HUES6 (cell line): ENCODE measurements around the gene EIF5A.
A peak's percentile ranks its signal among the peaks of the same experiment; 100 is the strongest.
"Not testable (repeated sequence)": the region's sequence is repeated elsewhere in the genome, so short reads cannot be mapped to it uniquely, and the experiment has no call there.

Source experiments
- H3K27ac ChIP-seq: 2 replicates; pipeline ENCODE4 v1.7.0; 2013; ENCODE audit warnings: low read depth, mild to moderate bottlenecking, low read length, inconsistent platforms
- H3K27me3 ChIP-seq: 2 replicates; pipeline ENCODE4 v1.6.1; 2013; ENCODE audit warnings: low read length; ENCODE audit not compliant: control insufficient read depth, insufficient read depth
- H3K36me3 ChIP-seq: 2 replicates; pipeline ENCODE4 v1.6.1; 2013; ENCODE audit warnings: low read length; ENCODE audit not compliant: control insufficient read depth, insufficient read depth
- H3K4me1 ChIP-seq: 2 replicates; pipeline ENCODE4 v1.6.1; 2013; ENCODE audit warnings: low read length; ENCODE audit not compliant: control insufficient read depth, insufficient read depth
- H3K4me3 ChIP-seq: 2 replicates; pipeline ENCODE4 v1.5.1; 2013; ENCODE audit warnings: low read depth, low read length
- H3K9ac ChIP-seq: one replicate; pipeline ENCODE4 v1.6.1; 2013; ENCODE audit warnings: mild to moderate bottlenecking, low read length
- H3K9me3 ChIP-seq: 2 replicates; pipeline ENCODE4 v1.6.1; 2013; ENCODE audit warnings: low read depth, low read length; ENCODE audit not compliant: control insufficient read depth, insufficient read depth

Gene EIF5A

DNA sequence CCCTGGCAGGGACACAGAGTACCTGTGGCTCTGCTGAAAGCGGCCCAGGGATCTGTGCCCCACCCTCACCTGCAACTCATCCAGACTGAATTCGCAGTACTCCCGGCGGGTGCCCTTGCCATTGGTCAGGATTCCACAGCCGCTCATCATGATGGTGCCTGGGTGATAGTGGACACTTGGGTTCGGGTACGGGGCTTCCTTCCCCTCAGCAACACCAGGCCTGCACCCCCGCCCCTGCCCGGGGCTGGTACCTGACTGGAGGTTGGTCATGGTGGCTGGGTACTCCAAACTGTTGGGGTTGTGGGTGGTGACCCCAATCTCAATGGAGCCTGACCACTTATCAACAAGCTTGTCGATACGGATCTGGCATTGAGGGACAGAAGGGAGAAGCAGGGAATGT lies 18.8 kb downstream of the EIF5A start:
- Histone ChIP-seq H3K4me3 (no peak overlapping the region), H3K27ac (no peak overlapping the region), H3K4me1 (no peaks in the 10 kb centered on the region; the same call in 1 of the 2 replicates), H3K27me3 (no peaks in the 10 kb centered on the region), H3K9me3 (no peaks in the 10 kb centered on the region), H3K9ac (no peak overlapping the region), H3K36me3 (peaks cover 55% of the 10 kb centered on the region)

DNA sequence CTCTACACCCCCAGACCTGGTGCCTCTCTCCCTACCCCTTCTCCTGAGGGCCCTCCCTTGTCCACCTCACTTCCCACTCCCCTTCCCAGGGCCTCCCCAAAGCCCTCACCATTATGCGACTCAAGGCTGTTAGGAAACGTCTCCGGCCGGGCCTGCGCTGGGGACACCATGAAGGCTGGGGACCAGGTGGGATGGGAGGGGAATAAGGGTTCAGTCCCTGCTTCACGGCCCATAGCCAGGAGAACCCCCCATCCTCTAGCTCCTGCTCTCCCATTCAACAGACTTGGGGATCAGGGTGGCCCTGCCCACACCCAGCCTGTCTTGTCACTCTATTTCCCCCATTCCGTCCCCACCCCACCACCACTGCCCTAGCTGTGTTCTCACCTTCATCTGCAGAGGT lies 19.6 kb downstream of the EIF5A start:
- no peak overlapping the region for H3K4me3 ChIP-seq
- H3K27ac ChIP-seq, result no peak overlapping the region
- no peaks in the 10 kb centered on the region for H3K9me3 ChIP-seq
- H3K4me1 ChIP-seq, result no peaks in the 10 kb centered on the region; the same call in 1 of the 2 replicates
- no peak overlapping the region for H3K9ac ChIP-seq
- H3K27me3 ChIP-seq, result no peaks in the 10 kb centered on the region
- H3K36me3 ChIP-seq, result peaks cover 46% of the 10 kb centered on the region

DNA sequence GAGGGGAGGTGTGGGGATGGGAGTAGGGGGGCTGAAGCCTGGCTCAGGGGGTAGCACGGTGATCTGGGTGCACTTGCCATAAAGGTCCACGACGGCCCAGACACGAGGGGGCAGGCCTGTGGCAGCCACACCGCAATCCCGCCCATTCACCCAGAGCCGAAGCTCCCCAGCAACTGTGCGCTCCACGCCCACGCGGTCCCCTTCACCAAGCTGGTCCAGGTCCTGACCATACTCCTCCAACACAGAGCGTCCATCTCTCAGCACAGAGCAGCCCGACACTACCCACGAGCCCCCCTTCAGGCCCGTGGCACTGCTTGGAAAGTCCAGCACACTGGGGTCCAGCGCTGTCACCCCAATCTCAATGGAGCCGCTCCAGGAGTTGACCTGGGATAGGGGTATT lies 20.1 kb downstream of the EIF5A start:
- peaks cover 3% of the 10 kb centered on the region; the same call in 1 of the 2 replicates for H3K4me1 ChIP-seq
- no peaks in the 10 kb centered on the region for H3K9me3 ChIP-seq
- H3K4me3 ChIP-seq, result no peak overlapping the region
- H3K9ac ChIP-seq, result no peak overlapping the region
- H3K27ac ChIP-seq, result no peak overlapping the region
- H3K36me3 ChIP-seq, result peaks cover 41% of the 10 kb centered on the region
- no peaks in the 10 kb centered on the region for H3K27me3 ChIP-seq

DNA sequence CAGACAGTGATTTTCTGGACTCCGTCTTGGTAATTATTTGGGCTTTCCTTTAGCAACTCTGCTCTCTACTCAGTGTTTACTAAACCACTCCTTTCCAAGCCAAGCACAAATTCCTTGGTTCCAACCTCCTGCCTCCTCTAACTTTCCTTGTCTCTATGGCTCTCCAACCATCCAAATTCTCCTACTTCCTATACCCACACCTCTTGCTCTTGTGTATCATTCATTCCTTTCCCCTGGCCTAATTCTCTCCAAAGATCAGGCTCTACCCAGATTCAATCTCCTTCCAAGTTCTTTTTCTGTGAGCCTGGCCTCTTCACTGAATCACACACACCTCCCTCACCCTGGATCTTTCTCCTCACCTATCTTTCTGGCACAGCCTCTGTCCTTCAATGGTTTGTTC lies 20.6 kb downstream of the EIF5A start:
- Histone ChIP-seq H3K4me3 (peak overlapping the region; percentile 96), H3K9ac (no peak overlapping the region), H3K27me3 (no peaks in the 10 kb centered on the region), H3K9me3 (no peaks in the 10 kb centered on the region), H3K36me3 (peaks cover 36% of the 10 kb centered on the region), H3K4me1 (peaks cover 3% of the 10 kb centered on the region; the same call in 1 of the 2 replicates), H3K27ac (no peak overlapping the region)

DNA sequence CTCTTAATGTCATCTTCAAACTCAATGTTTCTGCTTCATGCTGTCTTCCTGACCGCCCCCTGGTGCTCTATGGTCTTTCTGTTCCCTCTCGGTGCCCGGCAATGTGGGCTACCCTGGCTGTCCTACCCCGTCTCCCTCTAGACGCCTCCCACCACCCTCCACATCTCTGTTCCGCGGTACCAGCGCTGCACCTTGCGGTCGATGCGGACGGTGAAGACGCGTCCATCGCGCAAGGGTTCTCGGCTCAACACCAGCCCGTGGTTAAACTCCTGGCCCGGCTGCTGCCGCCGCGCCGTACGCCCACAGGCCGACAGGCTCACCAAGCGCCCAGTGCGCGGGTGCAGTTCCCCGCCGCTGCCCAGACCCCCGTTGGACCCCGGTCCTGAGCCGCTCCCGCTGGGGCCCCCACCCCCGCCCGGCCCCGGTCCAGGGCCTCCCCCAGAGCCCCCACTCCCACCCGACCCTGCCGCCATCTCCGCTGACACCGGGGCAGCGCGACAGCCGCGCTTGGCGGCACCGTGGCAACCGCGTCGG lies 21.5 kb downstream of the EIF5A start, which contains the start of gene NEURL4:
Gene NEURL4, minus strand, starts transcription at position 496 of the 534 bp plus-strand sequence. Its CDS starts 23 bp downstream, at position 473.
- H3K4me3 ChIP-seq, result peak within 1 kb of the TSS; percentile 96
- H3K27ac ChIP-seq, result peak within 1 kb of the TSS; percentile 79
- H3K9ac ChIP-seq, result peak within 1 kb of the TSS; percentile 75

DNA sequence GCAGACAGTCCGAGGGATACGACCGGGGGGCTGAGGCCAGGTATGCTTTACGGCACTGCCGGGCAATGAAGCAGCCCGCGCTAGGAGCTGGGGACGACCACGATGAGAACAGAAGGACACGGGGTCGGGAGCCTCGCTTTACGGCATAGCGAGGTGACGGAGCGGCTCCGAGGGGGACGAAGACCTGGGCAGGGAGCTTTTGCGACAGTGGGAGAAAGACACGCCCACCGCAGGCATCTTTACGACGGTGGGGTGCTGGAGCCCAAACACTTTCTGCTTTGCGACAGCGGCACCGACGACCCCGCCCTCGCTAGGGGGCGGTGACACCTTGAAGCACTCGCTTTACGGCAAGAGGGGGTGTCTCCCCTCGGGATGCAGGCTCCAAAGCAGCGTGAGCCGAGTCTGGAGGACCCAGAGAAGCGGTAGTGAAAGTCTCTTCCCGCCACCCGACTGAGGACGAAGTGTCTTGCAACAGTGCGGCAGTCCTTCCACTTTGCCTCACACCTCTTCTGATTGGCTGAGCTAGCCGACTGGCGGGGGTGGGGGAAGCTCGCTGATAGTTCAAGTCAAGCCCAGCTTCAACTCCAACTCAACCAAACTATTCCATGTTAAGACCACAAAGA lies 22.1 kb downstream of the EIF5A start:
- Histone ChIP-seq H3K4me1 (peaks cover 3% of the 10 kb centered on the region; the same call in 1 of the 2 replicates), H3K27me3 (no peaks in the 10 kb centered on the region), H3K9me3 (no peaks in the 10 kb centered on the region), H3K4me3 (peak overlapping the region; percentile 96), H3K36me3 (peaks cover 23% of the 10 kb centered on the region), H3K9ac (peak overlapping the region; percentile 75), H3K27ac (peak overlapping the region; percentile 79)

More for the DNA sequence above, 21.5 kb downstream of the EIF5A start, which contains the start of gene NEURL4:
- Histone ChIP-seq H3K9me3 (no peaks in the 10 kb centered on the region), H3K36me3 (peaks cover 27% of the 10 kb centered on the region), H3K27me3 (no peaks in the 10 kb centered on the region), H3K4me1 (peaks cover 3% of the 10 kb centered on the region; the same call in 1 of the 2 replicates)

DNA sequence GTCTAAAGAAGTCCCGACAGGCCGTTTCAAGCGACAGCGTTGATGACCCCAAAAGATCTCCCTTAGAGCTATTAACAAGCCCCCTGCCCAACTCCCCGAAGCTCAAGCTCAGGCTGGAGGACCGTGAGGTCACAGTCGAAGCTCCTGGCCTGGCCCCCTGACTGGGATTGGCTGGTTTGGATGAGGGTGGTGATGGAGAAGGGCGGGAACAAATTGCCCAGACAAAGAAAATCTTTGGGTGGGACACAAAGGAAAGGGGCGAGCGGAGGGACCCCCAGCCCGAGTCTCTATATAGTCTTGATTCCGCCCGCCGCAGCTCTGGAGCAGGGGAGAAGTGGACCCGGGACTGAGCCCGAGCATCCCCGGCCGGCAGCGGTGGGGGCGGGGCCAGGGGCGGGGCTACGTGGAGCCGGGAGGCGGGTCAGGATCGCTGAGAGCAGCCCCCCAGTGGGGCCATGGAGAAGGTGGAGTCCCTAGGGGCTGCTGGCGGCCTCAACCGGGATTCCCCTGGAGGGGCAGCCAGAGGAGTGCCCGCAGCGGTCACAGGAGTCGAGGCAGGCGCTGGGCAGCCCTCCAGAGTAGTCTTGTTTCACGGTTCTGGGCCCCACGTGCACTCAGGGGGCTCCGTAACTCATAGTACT lies 22.7 kb downstream of the EIF5A start:
- Histone ChIP-seq H3K4me3 (peak overlapping the region; percentile 96), H3K9me3 (no peaks in the 10 kb centered on the region), H3K36me3 (peaks cover 19% of the 10 kb centered on the region), H3K27ac (peak overlapping the region; percentile 79), H3K9ac (peak overlapping the region; percentile 75), H3K27me3 (no peaks in the 10 kb centered on the region), H3K4me1 (peaks cover 3% of the 10 kb centered on the region; the same call in 1 of the 2 replicates)

DNA sequence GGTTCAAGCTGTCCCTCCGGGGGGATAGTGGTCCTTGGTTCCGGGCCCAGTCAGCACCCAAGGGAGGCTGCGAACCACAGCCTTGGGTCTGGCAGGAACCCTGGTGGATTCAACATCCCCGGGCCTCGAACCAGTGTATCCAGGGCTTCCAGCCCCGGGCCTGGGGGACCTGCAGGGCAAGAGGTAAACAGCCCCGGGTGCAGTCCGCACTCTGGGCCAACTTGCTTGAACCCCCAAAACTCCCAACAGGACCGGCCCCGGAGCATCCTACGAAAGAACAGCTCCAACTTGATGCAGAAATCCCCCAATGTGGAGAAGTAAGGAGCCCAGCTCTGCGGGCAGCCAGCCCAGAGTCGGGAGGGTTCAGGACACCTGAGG lies 23.2 kb downstream of the EIF5A start:
- no peaks in the 10 kb centered on the region for H3K9me3 ChIP-seq
- H3K4me1 ChIP-seq, result peaks cover 3% of the 10 kb centered on the region; the same call in 1 of the 2 replicates
- H3K27me3 ChIP-seq, result no peaks in the 10 kb centered on the region
- peak overlapping the region; percentile 54 for H3K9ac ChIP-seq
- peak overlapping the region; percentile 41; the same call in 1 of the 2 replicates for H3K27ac ChIP-seq
- peaks cover 14% of the 10 kb centered on the region for H3K36me3 ChIP-seq
- peak overlapping the region; percentile 96 for H3K4me3 ChIP-seq

DNA sequence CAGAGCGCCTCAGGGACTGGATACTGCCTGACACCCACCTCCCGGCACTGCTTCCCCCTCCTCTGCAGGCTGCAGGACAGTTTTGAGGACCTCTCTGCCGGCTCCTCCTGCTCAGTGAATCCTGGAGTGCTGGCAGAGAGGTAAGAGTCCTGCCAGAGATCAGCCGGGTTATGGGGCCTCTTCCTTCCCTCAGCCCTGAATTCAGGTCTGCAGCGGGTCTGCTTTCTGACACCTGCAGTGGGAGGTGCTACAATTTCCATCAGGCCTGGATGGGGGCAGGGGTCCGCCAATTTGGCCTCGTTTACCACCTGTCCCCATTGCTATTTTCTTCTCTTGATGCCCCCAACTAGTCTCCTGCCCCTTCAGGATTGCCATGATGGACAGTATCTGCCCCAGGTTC lies 24.7 kb downstream of the EIF5A start:
- no peak overlapping the region for H3K4me3 ChIP-seq
- H3K36me3 ChIP-seq, result no peaks in the 10 kb centered on the region; the same call in 1 of the 2 replicates
- H3K4me1 ChIP-seq, result peaks cover 16% of the 10 kb centered on the region
- H3K9ac ChIP-seq, result no peak overlapping the region
- no peaks in the 10 kb centered on the region for H3K27me3 ChIP-seq
- H3K9me3 ChIP-seq, result no peaks in the 10 kb centered on the region
- H3K27ac ChIP-seq, result no peak overlapping the region

DNA sequence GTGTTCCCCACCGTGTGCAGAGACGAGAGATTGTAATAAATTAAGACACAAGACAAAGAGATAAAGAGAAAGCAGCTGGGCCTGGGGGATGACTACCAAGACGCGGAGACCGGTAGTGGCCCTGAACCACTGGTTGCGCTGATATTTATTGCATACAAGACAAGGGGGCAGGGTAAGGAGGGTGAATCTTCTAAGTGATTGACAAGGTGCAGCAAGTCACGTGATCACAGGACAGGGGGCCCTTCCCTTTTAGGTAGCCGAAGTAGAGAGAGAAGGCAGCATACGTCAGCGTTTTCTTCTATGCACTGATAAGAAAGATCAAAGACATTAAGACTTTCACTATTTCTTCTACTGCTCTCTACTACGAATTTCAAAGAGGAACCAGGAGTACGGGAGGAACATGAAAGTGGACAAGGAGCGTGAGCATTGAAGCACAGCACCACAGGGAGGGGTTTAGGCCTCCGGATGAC lies 25.2 kb downstream of the EIF5A start:
- not testable (repeated sequence) for H3K27ac ChIP-seq, H3K9ac ChIP-seq, H3K36me3 ChIP-seq, H3K27me3 ChIP-seq, H3K4me3 ChIP-seq, H3K9me3 ChIP-seq
- peaks cover 22% of the 10 kb centered on the region for H3K4me1 ChIP-seq
